AG04450 (cell line): ENCODE results near the gene LRIG2. TPM values are rescaled to one million over a fixed set of nuclear protein-coding genes. Genes with fewer than 3 reads are reported as not detected.

Experiments used
- CTCF ChIA-PET: fragments of 300-600, 350-600 bp; formaldehyde crosslinking; extraction: SDS; loops from one replicate; lab custom pipeline; 2022; ENCODE audit warnings: antibody characterized with exemption, inconsistent platforms; lab: Charles Lee
- POLR2A ChIA-PET: fragments of 350-600 bp; formaldehyde crosslinking; extraction: SDS; loops from one replicate; lab custom pipeline; 2021; ENCODE audit warnings: antibody characterized with exemption, inconsistent platforms; lab: Yijun Ruan, JAX
- DNase-seq: peaks from one replicate; pipeline ENCODE4 v3.0.0-alpha.2; 2011; ENCODE audit warnings: low read depth, low spot score
- H3K27ac ChIP-seq: one replicate; pipeline ENCODE4 v1.5.1; 2012; ENCODE audit warnings: low read depth, low read length, control low read depth
- H3K27me3 ChIP-seq: one replicate; pipeline ENCODE4 v1.6.0; 2012; ENCODE audit warnings: low read length; ENCODE audit not compliant: control insufficient read depth, insufficient read depth
- H3K4me3 ChIP-seq: 2 replicates; pipeline ENCODE4 v1.5.1; 2011; ENCODE audit warnings: mild to moderate bottlenecking, low read depth, low read length, control low read depth
- H3K9me3 ChIP-seq: 2 replicates; pipeline ENCODE4 v1.5.1; 2012; ENCODE audit warnings: low read length; ENCODE audit not compliant: control insufficient read depth, insufficient read depth
- polyA plus RNA-seq: library from polyadenylated mRNA; depleted of rRNA; stranded (reverse); fragments of >200 nt; gene quantifications from 2 replicates; pipeline ENCODE4 v1.2.3, GENCODE V29; 2011
- TF ChIP-seq, protein P1 (sequence below): IDR thresholded peaks from 2 replicates; pipeline ENCODE4 v1.5.1; 2011; ENCODE audit warnings: low read depth, low read length, control low read depth, inconsistent platforms

Gene LRIG2
- polyA plus RNA-seq, 1 experiment = 9.7 TPM

DNA sequence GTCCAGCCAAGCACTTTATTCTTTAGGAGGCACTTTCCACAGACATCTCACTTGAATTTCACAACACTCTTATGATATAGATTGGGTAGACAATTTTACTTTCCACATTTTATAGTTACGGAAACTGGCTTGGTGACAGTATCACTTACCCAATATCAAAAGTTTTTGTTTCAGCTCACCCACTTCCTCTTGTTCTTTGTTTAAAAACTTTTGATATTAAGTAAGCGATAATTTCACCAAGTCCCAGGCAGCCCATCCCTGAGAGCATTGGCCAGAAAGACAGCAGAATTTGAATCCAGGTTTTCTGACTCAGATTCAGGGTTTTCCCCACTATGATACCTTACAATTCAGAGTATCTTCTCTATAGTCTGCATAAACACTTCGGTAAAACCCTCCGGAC lies 60.0 kb downstream of the LRIG2 start:
- H3K27ac ChIP-seq = no peak overlapping the region
- no peak for DNase-seq
- POLR2A ChIA-PET = no interaction called here
- CTCF ChIA-PET = interaction anchor here (1.3 to 1.7 kb wide), 2 partner anchors 60 to 546 kb away, joined by 3 to 5 read pairs; partner anchors contain the start of gene LRIG2
- H3K9me3 ChIP-seq = no peaks in the 10 kb centered on the region
- no peak overlapping the region for H3K4me3 ChIP-seq
- H3K27me3 ChIP-seq = no peaks in the 10 kb centered on the region
- TF ChIP-seq, protein P1, sequence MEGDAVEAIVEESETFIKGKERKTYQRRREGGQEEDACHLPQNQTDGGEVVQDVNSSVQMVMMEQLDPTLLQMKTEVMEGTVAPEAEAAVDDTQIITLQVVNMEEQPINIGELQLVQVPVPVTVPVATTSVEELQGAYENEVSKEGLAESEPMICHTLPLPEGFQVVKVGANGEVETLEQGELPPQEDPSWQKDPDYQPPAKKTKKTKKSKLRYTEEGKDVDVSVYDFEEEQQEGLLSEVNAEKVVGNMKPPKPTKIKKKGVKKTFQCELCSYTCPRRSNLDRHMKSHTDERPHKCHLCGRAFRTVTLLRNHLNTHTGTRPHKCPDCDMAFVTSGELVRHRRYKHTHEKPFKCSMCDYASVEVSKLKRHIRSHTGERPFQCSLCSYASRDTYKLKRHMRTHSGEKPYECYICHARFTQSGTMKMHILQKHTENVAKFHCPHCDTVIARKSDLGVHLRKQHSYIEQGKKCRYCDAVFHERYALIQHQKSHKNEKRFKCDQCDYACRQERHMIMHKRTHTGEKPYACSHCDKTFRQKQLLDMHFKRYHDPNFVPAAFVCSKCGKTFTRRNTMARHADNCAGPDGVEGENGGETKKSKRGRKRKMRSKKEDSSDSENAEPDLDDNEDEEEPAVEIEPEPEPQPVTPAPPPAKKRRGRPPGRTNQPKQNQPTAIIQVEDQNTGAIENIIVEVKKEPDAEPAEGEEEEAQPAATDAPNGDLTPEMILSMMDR = no peak

DNA sequence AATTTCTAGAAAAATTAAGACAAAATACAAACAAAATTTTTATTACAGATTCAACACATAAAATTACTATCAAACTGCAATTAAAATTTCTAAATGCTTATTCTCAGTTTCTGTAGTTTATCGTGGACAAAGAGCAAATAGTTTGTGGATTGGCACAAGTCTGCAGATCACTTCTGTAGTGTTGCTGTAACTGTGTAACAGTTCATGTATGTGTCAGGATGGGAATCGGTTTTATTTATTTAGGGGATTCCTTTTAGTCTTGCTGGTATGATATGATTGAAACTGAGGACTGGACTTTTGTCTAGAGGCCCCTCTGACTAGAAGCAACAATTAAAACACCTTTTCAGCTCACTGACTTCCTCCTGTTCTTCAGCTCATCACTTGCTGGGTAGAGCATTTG lies 60.8 kb downstream of the LRIG2 start:
- no peak for DNase-seq
- TF ChIP-seq, protein P1 = no peak
- Histone ChIP-seq H3K27ac (no peak overlapping the region), H3K27me3 (no peaks in the 10 kb centered on the region), H3K9me3 (no peaks in the 10 kb centered on the region), H3K4me3 (no peak overlapping the region)
- ChIA-PET CTCF (interaction anchor here (0.7 to 1.7 kb wide), 3 partner anchors 61 to 545 kb away, joined by 3 to 5 read pairs (median 3); partner anchors contain the start of gene LRIG2), POLR2A (no interaction called here)

DNA sequence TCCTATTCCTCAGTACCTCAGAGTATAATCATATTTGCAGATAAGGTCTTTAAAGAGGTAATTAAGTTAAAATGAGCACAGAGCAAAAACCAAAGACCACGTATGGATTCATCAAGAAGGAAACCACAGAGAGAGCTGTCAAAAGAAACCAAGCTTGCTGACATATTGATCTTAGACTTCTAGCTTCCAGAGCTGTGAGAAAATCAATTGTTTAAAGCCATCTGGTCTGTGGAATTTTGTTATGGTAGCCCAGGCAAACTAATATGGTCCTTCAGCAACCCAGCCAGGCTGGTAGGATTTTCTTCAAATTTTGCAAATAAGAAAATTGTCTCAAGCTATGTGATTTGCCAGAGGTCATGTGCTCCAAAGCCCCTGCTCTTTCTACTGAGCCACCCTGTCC lies 62.5 kb downstream of the LRIG2 start:
- Histone ChIP-seq H3K27me3 (no peaks in the 10 kb centered on the region), H3K27ac (no peak overlapping the region), H3K9me3 (no peaks in the 10 kb centered on the region), H3K4me3 (no peak overlapping the region)
- ChIA-PET POLR2A (no interaction called here), CTCF (interaction anchor here (0.6 to 1.6 kb wide), 2 partner anchors 63 to 543 kb away, joined by 4 to 6 read pairs; partner anchors contain the start of gene LRIG2)
- TF ChIP-seq, protein P1 = no peak
- no peak for DNase-seq

DNA sequence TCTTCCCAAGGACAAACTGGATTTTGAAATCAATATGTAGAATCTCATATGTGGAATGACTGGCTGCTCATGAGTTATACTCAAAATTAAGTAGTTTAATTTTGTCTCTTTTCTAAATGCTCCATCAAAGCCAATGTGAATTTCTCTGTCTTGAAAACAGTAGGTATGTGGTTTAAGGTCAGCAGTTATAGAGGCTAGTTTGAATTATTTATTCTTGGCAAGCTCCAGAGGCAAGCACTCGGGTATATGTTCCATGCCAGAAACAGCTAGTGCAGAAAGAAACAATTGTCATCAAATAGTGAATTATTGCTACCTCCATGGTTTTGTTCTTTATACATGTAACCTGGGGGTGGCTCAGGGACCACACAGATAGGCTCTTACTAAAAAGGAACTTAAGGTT lies 63.5 kb downstream of the LRIG2 start:
- POLR2A ChIA-PET = no interaction called here
- H3K9me3 ChIP-seq = no peaks in the 10 kb centered on the region

DNA sequence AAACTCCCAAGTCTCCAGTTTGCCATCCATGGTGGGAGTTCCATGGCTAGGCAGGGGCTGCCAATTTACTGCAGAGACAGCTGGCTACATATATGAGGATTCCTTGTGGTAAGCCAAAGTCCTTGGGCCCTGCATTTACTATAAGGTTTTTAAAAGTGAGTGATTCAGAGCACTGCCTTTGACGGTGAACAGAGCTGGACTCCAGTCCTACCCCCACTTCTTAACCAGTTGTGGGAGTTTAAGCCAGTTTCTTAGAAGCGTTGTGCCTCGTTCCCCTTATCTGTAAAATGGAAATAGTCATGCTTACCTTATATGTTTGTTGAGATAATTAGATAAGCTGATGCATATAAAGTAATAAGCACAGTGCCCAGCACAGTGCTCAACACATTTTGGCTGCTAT lies 64.6 kb downstream of the LRIG2 start:
- Histone ChIP-seq H3K9me3 (no peaks in the 10 kb centered on the region), H3K27me3 (no peaks in the 10 kb centered on the region), H3K27ac (no peak overlapping the region), H3K4me3 (no peak overlapping the region)
- CTCF ChIA-PET = interaction anchor here (0.7 kb wide), 1 partner anchor 317 kb away, joined by 5 read pairs; no protein-coding TSS in a partner anchor
- no peak for DNase-seq
- TF ChIP-seq, protein P1 = no peak
- POLR2A ChIA-PET = interaction anchor here (0.7 kb wide), 1 partner anchor 27 kb away, joined by 5 read pairs; no protein-coding TSS in a partner anchor

More for the DNA sequence above, 63.5 kb downstream of the LRIG2 start:
- TF ChIP-seq, protein P1 = no peak
- no peak for DNase-seq
- no peak overlapping the region for H3K4me3 ChIP-seq
- CTCF ChIA-PET = interaction anchor here (1.6 kb wide), 1 partner anchor 64 kb away, joined by 6 read pairs; the partner anchor contains the start of gene LRIG2
- H3K27ac ChIP-seq = no peak overlapping the region
- H3K27me3 ChIP-seq = no peaks in the 10 kb centered on the region
